ENCODE data around the gene BPIFA2.

DNA sequence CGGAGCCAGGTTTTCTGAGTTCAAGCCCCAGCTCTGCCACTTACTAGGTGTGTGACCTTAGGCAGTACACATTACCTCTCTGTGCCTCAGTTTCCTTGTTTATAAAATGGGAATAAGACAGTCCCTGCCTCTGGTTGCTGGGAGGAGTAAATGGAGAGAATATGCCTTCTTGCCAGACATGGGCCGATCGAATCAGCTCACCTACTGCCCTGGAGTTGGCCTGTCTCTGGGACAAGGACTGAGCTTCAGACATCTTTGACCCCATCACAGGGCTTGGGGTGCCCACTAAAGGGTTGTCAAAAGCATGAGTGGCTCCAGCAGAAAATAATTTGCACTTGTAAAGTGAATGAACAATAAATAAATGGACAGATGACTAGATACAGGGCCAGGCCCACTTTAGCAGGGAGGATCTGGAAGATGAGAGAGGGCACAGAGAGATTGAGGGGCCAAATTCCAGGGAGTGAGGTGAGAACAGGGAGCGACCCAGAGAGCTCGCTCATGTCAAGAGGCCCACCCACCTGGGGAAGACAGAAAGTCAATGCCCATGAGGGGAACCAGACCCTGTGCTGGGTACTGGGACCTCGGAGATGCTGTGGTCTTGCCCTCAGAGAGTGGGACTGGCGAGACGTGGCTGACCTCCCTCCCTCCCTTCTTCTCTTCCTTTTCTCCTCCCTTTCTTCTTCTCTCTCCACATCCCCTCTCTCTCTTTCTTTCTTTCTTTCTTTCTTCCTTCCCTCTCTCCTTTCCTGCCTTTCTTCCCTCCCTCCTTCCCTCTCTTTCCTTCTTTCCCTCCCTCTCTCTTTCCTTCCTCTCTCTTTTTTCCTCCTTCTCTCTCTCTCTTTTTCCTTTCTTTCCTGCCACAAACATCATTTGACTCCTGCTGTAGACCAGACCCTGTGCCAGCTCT, 3.9 kb upstream of the BPIFA2 start:
- TF ChIP-seq POLR2A (IDR thresholded peaks at IDR 0.05; ENCODE audit: low read length): no peak
- TF ChIP-seq GATA1 (IDR thresholded peaks at IDR 0.05; ENCODE audit: low read depth, low read length): no peak

Measured in erythroblast (primary cell).